Breast epithelium (tissue), 3 donors: Measurements from ENCODE around the gene EP400.

ENCODE experiments used
- CTCF ChIP-seq, 3 donors: fragments of 450-650 bp; IDR thresholded peaks; one replicate each; pipeline ENCODE4 v1.5.1; 2016 to 2017; ENCODE audit warnings: antibody characterized with exemption in 3 of 3, mild to moderate bottlenecking in 3 of 3, moderate library complexity in 3 of 3
- POLR2A ChIP-seq: fragments of 450-650 bp; IDR thresholded peaks from one replicate; pipeline ENCODE4 v1.6.1; 2016; ENCODE audit warnings: antibody characterized with exemption, mild to moderate bottlenecking, moderate library complexity
- POLR2AphosphoS5 ChIP-seq, 3 donors: sonication (generic); formaldehyde crosslinking; IDR thresholded peaks; one replicate each; pipeline ENCODE4 v1.6.1; 2017; ENCODE audit warnings: antibody characterized with exemption in 3 of 3

DNA sequence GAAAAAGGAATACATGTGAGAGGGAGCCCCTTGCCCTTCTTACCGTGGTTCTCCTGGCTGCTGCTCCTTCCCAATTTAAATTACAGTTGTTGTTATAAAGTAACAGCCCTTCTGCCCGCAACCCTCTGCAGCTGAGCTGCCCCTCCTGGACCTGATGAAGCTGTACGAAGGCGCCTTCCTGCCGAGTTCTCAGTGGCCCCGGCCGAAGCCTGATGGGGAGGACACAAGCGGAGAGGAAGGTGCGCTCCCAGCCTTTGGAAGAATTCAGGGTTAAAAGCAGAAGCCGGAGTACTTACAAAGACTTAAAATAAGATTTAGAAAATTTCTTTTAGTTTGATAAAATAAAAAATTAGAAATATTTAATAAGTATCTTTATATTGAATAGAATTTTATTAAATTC lies 55.2 kb downstream of the EP400 start:
- no peak for TF ChIP-seq CTCF (IDR thresholded peaks at IDR 0.05)
- no peak for TF ChIP-seq POLR2AphosphoS5 (IDR thresholded peaks at IDR 0.05)
- no peak for TF ChIP-seq POLR2A
